Measurements from ENCODE around the gene PLAU. TPM values are rescaled to one million over a fixed set of nuclear protein-coding genes. Genes with fewer than 3 reads are reported as not detected.

The PLAU gene
- total and polyA plus RNA-seq, 2 donors (not counting 3 experiments of a cell fraction or from before 2014, with no cell fraction given): 23.6 to 34.9 TPM

DNA sequence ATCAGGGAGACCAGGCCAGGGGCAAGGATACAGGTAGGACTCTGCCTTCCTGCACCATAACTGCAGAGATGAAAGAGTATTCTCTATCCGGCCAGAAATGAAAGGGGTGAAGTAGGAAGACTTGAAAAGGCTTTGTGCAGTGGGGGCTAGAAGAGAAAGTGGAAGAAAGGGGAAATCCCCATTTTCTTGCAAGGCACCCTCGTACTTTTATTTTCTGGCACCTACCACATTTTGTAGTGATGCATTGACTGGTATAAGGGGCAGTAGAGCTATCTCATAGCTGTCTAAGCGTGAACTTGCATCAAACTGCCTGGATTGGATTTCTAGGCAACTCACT lies 35.8 kb upstream of the PLAU start:
- POLR2A ChIA-PET: no interaction called here
- Histone ChIP-seq H4K20me1 (replicated peaks; ENCODE audit: control insufficient read depth, extremely low read depth, insufficient read depth, low read length) (no peaks in the 10 kb centered on the region), H3K27ac (ENCODE audit: insufficient read depth, low read depth, low read length) (no peak overlapping the region), H3K27me3 (ENCODE audit: control insufficient read depth in 2 of 2, insufficient read depth in 2 of 2, low read length in 2 of 2) (no peaks in the 10 kb centered on the region), H3K9me1 (replicated peaks; ENCODE audit: control insufficient read depth, extremely low read depth, insufficient read depth, low read length) (no peaks in the 10 kb centered on the region), H3K9me3 (replicated peaks; ENCODE audit: control insufficient read depth, insufficient read depth, low read length) (no peaks in the 10 kb centered on the region), H3K4me3 (replicated peaks in 1 of 3; ENCODE audit: insufficient read depth in 1 of 3, low read depth in 1 of 3, low read length in 3 of 3) (peak overlapping the region in 2 of 3 experiments; percentile 55 to 78), H3K79me2 (ENCODE audit: control insufficient read depth, insufficient read depth, low read length) (peaks cover 7% of the 10 kb centered on the region), H3K36me3 (ENCODE audit: control insufficient read depth in 2 of 2, extremely low read depth in 1 of 2, insufficient read depth in 2 of 2, low read length in 2 of 2) (peaks cover 5 to 6% of the 10 kb centered on the region in 2 experiments), H3K4me2 (ENCODE audit: insufficient read depth, low read length) (peak overlapping the region; percentile 64), H2AFZ (ENCODE audit: low read depth, low read length) (peak overlapping the region; percentile 97), H3K4me1 (ENCODE audit: control insufficient read depth, extremely low read depth, insufficient read depth, low read length) (peaks cover 9% of the 10 kb centered on the region), H3K9ac (replicated peaks; ENCODE audit: extremely low read depth, insufficient read depth, low read length) (no peak overlapping the region)
- BruUV-seq (replicated peaks): no TSS peak
- CTCF ChIA-PET: interaction anchor here (0.8 to 2.2 kb wide), 7 partner anchors 10 to 206 kb away, joined by 3 to 6 read pairs (median 5); no protein-coding TSS in a partner anchor
- FAIRE-seq: no peak
- DNase-seq (ENCODE audit: low read depth, low spot score): no peak
- dilution Hi-C loops (cut with MboI; ENCODE audit: extremely low pct_ligation_motif_present, low sequenced_read_pairs): no loop called here
- TF ChIP-seq POLR2AphosphoS5 (IDR thresholded peaks at IDR 0.05; ENCODE audit: insufficient read depth, low read depth, low read length) (no peak), FOS (IDR thresholded peaks at IDR 0.05; ENCODE audit: borderline replicate concordance, insufficient read depth, low read length) (no peak), GATA2 (IDR thresholded peaks at IDR 0.05; ENCODE audit: insufficient read depth, insufficient read length, low read depth, low read length) (no peak), POLR2A (IDR thresholded peaks at IDR 0.05; ENCODE audit: low read depth, low read length) (no peak), EZH2 (IDR thresholded peaks at IDR 0.05; ENCODE audit: borderline replicate concordance, low read depth, low read length, severe bottlenecking) (no peak), JUN (IDR thresholded peaks at IDR 0.05; ENCODE audit: borderline replicate concordance, insufficient read depth, insufficient read length, low read depth) (no peak), MYC (IDR thresholded peaks at IDR 0.05; ENCODE audit: low read depth, low read length) (no peak)
- TF ChIP-seq, protein P1, sequence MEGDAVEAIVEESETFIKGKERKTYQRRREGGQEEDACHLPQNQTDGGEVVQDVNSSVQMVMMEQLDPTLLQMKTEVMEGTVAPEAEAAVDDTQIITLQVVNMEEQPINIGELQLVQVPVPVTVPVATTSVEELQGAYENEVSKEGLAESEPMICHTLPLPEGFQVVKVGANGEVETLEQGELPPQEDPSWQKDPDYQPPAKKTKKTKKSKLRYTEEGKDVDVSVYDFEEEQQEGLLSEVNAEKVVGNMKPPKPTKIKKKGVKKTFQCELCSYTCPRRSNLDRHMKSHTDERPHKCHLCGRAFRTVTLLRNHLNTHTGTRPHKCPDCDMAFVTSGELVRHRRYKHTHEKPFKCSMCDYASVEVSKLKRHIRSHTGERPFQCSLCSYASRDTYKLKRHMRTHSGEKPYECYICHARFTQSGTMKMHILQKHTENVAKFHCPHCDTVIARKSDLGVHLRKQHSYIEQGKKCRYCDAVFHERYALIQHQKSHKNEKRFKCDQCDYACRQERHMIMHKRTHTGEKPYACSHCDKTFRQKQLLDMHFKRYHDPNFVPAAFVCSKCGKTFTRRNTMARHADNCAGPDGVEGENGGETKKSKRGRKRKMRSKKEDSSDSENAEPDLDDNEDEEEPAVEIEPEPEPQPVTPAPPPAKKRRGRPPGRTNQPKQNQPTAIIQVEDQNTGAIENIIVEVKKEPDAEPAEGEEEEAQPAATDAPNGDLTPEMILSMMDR (IDR thresholded peaks at IDR 0.05; ENCODE audit: extremely low read depth in 1 of 2, insufficient read depth in 1 of 2, low read depth in 1 of 2, low read length in 2 of 2): no peak
- TF ChIP-seq, protein P2, sequence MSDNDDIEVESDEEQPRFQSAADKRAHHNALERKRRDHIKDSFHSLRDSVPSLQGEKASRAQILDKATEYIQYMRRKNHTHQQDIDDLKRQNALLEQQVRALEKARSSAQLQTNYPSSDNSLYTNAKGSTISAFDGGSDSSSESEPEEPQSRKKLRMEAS (IDR thresholded peaks at IDR 0.05; ENCODE audit: insufficient read depth, insufficient read length): no peak
- intact Hi-C loops (cut with micrococcal nuclease): no loop called here
